Stimulated activated naive CD4-positive, alpha-beta T cell (primary cell): ENCODE results near the gene MMP12.

ENCODE experiments used
- DNase-seq, 6 experiments: peaks; one replicate each; lab custom pipeline; 2025; lab: John Stamatoyannopoulos, UW

Gene MMP12

DNA sequence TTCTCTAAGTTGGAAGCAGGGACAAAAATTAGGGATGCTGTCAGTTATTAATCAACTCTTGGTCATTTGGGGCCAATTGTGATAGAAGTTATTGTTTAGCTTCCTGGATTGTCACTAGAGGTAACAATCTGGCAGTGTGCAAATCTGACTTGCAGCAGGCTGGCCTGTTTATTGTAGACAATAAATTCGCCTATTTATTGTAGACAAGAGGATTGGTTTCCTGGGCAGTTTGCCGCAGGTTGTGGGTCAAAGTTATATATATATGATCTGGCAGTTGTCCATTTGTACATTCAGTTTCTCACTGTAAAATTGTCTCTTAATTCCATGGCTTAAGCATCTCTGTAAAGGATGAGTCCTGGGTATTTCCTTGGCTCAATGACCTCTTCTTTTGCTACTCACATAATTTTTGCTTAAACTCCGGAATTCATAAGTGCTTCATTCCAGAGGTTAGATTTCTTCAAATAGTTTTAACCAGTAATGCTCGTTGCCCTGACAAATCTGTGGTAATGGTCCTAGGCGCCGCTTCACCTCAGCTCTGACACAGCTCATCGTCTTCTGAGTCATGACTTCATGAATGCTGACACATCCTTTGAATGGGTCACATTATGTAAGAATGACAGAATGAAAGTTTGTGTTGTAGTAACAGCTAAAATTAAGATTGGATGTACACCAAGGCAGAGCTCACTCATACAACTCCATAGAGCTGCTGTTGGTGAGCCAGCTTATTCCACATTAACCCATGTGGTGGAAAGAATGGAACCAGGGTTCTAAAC is 23.6 kb downstream of the MMP12 start:
- no peak for DNase-seq

DNA sequence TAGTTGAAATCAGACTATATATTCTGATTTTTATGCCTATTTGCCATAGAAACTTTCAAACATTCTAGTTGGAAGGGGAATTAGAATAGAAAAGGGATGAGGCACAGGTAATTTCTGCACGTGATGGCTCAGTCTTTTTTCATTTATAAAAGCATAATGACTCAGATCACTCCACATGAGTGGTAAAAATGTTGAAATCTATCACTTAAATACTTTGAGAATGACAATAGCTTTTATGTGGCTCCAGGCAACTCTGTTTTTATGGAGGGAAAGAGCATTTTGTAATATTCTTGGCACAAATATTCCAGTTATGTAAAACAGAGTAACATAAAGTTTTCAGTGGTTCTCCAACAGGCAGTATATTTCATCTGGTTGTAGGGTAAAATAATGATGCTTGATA is 25.5 kb downstream of the MMP12 start:
- no peak for DNase-seq

DNA sequence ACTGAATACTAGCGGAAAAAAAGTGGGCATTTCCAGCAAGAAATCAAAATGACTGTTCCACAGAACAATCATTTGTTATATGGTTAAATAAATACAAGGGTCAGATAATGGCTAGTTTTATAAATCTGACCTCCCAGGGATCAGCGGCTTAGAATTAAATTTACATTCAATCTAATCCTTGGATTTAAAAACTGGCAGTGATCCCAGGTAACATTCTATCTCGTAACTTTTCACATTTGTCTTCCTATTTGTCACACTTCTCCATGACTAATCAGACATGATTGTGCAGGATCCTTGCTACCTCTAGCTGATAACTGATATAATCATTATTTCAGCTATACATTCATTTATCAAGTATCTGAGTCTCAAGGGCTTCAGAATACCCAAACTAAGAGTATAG is 28.5 kb downstream of the MMP12 start:
- DNase-seq = no peak

DNA sequence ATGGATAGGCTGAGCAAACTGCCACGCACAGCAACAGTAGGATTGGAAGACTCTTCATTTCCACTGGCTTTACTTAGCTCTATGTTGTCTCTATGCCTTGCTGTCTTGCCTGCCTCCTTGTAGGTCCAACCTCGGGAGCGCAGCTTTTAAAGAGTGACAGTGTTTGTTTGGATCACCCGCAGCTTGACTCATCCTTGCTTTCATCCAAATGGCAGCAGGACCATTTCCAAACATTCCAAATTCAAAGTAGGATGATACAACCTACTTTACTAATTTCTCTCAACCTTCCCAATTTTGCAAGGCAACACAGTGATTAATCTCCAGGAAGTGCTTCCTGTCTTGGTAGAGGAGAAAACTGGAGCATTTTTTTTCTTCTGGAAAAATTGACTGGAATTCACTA is 31.3 kb downstream of the MMP12 start, which contains the start of gene MMP3:
TSS of gene MMP3 (minus strand) at position 121 of the 400 bp plus-strand sequence. CDS start at position 58, 63 bp downstream.
- no peak for DNase-seq

DNA sequence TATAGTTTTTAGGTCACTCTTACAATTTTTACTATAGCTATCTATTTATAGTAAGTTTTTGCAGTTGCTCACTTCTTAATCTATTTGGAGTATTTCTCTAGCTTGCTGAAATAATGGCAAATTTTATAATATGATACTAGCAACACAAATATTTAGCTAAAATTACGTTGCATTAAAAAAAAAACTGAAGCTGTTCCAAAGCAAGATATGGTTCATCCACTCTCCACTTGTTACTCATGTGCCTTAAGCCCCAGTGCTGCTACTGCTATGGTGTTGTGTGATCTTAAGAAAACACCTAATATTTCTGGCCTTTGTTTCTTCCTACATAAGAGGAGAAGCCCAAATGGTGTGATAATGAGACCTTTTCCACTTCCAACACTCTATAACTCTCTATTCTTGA is 31.9 kb downstream of the MMP12 start:
- DNase-seq = no peak

DNA sequence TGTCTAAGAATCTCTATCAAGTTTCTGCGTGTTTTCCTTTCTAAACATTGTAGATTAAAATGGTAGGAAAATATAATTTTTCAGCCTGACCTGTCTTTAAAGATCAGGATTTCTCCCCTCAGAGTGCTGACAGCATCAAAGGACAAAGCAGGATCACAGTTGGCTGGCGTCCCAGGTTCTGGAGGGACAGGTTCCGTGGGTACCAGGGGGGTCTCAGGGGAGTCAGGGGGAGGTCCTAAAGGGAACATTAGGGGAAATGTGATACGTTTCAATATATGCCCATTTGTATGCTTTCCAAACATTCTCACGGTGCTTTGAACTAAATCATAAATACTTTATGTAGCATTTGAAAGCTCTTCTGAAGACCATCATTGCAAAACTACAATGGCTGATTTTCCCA is 34.8 kb downstream of the MMP12 start:
- no peak for DNase-seq

DNA sequence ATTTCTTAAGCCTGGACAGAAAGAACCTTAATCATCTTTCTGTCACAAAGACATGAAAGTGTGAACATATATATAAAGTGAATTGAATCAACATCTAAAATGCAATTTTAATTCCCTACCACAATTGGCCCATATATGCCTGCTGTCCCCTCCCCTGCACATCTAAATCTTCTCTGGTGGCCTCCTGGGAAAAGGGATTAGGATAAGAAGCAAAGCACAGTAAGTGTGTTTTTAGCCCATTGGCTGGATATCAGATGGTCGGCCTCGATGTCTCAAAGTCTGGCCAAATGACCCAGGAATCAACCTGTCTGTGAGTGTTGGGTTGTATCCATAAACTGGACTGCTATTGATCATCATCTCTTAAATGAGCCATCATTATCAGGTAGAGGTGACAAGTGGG is 37.1 kb downstream of the MMP12 start:
- DNase-seq = no peak

DNA sequence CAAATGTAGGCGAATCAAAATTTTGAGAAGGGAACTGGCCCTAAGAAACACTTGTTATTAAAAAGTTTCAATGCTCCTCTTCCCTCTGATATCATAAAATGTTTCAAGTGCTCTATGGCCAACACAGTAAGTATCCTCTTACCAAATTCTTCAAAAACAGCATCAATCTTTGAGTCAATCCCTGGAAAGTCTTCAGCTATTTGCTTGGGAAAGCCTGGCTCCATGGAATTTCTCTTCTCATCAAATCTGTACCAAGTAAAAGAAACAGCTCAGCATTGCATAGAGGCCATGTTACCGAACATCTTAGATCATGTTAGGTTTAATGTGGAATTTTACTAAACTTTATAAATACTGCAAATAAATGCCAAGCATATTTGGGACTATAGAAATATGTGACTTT is 37.6 kb downstream of the MMP12 start:
- no peak for DNase-seq

DNA sequence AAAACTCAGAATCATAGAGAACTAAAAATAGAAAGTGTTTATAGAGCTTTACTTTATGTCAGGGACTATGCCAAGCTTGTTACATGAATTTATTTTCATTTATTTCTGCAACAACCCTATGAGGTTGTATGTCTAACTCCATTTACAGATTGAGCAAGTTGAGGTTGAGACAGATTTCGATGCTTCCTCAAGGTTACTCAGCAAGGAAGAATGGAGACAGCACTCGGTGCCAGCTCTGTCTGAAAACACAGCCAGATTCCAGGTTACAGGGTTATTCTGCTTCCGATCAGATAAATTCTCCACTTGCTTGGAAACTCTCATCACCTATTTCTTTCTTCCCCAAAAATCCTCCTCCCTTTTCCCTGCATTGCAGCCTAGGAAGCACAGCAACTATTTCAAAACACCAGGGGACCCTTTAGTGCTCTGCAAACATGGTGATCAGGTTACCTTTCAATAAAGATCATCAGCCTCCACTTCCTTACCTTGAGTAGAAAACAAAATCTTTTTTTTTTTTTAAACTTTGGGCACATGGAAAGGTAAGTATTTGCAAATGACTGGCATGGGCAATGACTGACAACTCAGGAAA is 38.4 kb downstream of the MMP12 start:
- no peak for DNase-seq

DNA sequence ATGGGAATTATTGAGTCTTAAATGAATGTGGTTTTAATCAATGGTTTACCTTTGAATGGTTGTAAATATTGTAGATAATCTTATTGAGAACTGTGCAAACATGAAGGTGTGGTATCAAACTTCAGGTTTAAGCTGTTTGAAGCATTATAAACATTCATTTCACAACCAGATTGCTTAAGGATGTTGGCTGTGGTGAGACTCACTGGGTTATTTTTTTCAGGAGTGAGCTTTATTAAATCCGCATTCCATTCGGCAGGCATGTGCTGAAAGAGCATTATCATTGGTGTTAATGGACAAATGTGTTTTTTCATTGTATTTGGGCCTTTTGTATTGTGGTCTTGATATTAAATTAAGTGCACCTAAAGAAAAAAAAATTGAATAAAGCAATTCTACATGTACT is 41.1 kb downstream of the MMP12 start:
- DNase-seq = no peak

DNA sequence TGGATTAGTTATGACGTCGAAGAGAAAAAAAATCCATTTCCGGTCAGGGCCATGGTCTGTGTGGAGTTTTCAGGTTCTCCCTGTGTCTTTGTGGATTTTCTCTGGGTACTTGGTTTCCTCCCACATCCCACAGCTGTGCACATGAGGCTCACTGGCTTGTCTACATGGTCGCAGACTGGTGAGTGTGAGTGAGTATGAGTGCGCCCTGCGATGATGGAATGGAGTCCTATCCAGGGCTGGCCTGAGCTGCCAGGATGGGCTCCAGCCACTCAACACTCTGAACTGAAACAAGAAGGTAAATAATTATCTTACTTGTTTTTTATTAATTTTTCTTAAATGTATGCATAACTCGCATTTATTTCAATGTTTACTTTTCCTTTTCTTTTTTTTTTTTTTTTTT is 42.2 kb downstream of the MMP12 start:
- DNase-seq = no peak

DNA sequence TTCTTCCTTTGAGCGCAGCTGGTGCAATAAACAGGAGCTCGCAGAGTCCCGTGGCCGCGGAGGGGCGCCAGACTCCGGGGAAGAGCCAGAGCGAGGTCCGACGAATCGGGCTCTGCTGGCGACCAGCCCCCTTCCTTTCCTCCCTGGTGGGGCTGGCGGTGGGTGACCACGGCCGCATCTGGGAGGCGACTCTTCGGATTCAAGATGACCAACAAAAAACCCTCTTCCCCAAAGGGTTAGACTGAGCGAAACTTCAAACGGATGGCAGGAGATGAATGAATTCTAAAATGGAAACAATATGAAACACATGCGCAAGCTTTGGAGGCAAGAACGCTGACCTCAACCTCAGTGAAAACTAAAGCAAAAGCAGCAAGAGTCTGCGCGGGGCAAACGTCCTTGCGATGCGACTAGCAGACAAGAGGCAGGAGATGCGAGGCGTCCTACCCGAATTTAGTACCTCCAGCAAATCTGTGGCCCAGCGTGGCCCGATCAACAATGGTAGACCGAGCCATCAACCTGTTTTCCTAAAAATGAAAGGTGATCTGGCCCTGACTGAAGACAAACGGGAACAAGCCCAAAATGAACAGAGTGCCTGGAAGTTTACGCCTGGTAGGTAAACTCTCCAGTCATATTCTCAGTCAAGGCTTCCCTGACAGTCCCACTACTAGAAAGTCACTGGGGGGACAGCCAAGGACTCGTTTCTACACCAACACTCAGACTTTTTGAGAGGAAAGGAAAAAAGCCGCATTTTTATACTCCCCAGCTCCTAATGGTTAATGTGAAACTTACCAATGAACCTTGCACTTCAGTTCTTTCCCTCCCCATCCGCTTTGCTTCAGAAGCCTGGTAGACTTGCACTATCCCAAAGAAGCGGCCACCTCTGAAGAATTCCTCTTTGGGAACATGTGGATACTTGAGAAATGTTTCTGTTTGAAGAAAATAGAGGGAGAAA is 43.0 kb downstream of the MMP12 start:
- no peak for DNase-seq

DNA sequence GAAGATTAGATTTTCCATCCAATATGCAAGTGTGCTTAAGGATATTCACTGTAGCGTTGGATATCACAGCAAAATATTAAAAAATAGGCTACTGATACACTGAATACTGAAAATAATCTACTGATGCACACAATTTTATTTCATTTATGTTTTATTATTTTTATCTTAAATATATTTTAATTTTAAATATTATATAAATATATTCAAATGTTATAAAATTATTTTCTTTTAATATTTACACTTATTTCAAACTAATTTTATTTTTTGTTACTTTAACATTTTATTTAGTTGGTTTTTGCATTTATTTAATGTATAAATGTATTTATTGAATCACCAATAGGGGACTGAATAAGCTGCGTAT is 43.7 kb downstream of the MMP12 start:
- DNase-seq = no peak

DNA sequence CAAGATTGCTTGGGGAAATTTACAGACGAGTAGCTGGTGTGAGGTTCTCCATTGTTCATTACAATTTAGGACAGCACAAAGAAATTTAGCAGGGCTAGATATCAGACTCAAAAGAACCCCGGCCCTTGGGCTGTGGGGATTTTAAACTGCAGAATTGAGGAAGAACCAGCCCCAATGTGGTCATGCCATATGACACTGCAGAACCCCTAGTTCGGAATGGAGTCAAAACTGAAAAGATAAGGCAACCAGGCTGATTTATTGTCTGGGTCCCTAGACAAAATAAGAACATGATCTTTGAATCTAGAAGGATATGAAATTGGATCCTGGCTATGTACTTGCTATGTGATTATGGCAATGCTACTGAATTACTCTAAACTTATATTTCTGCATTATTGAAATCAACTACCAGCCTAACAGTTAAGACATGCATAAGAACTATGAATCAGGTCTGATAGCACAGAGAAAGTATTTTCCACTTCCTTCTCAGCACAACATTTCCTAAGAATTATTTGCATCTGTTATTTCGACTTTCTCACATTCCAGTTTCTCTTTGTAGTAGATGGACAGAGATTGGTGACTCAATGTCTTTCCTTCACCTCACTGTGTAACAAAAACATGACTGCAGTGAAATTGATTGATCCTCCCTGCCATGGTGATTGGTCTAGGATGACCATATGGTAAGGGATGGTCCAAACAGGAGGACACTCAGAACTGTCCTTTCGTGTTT is 44.6 kb downstream of the MMP12 start:
- no peak for DNase-seq

DNA sequence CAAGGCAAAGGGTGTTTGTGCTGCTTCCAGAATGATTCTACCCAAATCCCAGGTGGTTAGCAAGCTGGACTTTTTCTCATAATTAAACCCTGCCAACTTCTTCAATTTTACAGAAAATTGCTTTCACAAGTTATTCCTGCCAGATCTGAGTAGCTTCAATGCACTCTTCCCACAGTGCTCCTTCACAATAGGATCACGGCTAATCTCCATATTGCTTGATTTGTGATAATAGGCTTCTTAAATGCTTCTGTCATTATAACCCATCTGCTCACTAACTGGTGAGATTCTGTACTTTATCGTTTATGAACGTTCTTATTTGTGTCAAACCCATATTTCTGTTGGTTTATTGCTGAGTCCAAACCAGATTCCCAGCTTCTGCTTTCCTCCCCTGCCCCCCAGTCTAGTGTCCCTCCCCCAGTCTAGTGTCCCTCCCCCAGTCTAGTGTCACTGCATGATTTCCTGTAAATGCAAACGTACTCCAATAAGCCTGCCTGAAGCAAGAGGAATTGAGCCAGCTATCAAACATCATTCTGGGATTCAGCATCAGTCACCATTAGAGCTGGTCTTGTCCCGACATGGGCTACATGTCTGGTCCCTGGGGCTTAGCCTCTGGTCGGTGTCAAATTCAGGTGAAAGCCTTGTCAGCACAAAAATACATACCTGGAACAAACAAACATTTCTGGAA is 45.3 kb downstream of the MMP12 start:
- DNase-seq = no peak

DNA sequence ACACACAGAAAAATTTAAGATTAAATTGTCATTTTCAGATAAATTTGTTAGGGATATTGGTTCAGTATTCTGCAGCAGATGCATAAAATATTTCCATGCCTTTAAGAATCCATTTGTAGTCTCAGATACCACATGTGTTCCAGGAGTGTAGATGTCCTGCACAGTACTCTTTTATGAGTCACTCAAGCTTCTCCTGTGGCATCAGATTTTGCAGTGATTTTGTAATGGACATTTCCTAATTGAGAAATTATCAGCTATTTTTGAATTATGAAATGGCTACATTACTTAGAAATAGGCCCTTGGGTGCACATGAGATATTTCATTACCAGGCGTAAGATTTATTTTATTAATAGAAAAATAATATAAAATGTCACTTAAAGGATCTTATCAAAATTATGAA is 50.2 kb downstream of the MMP12 start:
- DNase-seq = no peak

DNA sequence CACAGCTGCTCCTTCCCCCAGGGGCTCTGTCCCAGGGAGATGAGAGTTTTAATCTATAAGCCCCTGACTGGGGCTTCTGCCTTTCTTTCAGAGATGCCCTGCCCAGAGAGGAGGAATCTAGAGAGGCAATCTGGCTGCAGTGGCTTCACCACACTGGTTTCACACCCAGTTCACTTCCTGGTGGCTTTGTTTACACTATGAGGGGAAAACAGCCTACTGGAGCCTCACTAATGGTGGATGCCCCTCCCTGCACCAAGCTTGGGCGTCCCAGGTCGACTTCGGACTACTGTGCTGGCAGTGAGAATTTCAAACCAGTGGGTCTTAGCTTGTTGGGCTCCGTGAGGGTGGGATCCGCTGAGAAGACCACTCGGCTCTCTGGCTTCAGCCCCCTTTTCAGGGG is 55.3 kb downstream of the MMP12 start:
- no peak for DNase-seq

DNA sequence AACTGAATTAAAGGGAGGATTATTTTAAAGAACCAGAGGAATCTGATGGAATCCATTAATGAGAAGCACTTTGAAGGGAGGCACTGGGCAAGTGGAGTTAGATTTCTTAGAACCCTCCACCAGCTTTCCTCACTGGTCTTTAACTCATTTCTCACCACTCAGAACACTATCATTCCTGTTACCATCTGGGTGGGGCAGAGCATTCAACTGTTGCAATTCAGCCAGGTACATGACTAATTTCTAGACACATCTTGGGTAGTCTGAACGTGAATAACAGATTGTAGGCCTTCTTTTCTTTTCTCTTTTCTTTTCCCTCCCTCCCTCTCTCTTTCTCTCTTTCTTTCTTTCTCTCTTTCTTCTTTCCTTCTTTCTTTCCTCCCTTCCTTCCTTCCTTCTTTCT is 61.3 kb downstream of the MMP12 start:
- DNase-seq = no peak
